Measurements from ENCODE around the gene KCNH4. TPM values are rescaled to one million over a fixed set of nuclear protein-coding genes. Genes with fewer than 3 reads are reported as not detected.
"Not testable (repeated sequence)": the region's sequence is repeated elsewhere in the genome, so short reads cannot be mapped to it uniquely, and the experiment has no call there.

KCNH4 gene
- total and polyA plus RNA-seq, 2 donors (not counting 1 experiment from before 2014, with no cell fraction given) = 0.62 to 1.0 TPM

DNA sequence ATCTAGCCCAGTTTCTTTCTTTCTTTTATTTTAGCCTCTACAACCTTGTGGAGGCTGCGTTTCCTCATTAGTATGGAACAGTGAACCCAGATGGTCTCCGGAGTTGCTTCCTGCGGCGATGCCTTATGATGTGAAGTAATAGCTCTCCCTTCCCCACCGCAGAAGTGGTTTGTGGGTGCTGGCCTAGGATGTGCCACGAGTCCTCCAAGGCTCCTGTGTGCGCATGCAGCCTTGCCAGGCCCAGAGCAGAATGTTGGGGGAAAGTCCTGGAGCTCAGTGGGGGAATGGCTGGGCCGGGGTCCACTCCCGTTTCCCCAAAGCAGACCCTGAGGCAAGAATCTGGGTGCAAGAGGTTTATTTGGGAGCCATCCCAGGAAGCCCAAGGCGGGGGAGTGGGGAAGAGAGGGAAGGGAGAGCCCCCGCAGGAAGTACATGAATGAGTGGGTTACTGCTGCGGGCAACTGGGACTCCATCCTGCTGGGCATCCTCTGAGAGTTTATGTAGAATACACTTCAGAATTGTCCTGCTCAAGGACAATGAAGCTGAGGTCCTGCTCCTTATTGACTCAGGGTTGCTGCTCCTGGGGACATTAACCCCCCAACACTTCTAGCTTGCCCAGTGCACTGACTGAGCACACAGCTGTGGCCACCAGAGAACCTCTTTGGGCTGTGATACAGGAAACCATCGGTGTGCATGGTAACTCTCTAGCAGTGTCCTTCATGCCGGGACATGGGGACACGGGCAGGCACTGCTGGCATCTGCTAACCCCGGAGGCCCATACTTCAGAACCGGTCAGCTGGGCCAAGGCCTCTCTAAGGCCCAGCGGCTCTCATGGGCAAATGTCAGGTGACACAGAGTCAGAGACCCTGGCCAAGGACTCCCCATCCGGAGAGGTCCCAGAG, 8.1 kb upstream of the KCNH4 start:
- peaks cover 1 to 7% of the 10 kb centered on the region in 2 experiments for H3K36me3 ChIP-seq (replicated peaks in 1 of 2; ENCODE audit: control extremely low read depth in 1 of 2, control insufficient read depth in 1 of 2, extremely low read depth in 1 of 2, insufficient read depth in 2 of 2, low read length in 1 of 2)
- no peaks in the 10 kb centered on the region for H3K9me3 ChIP-seq (ENCODE audit: control extremely low read depth in 1 of 3, control insufficient read depth in 2 of 3, insufficient read depth in 1 of 3, low read length in 2 of 3)
- H3K4me2 ChIP-seq (replicated peaks; ENCODE audit: low read depth, low read length, poor library complexity, severe bottlenecking) = no peak overlapping the region
- no peaks in the 10 kb centered on the region for H4K20me1 ChIP-seq (ENCODE audit: control insufficient read depth, insufficient read depth, low read length, poor library complexity, severe bottlenecking)
- no peak overlapping the region for H3K4me3 Mint-ChIP-seq
- H3K4me1 ChIP-seq (ENCODE audit: control insufficient read depth in 2 of 2, insufficient read depth in 2 of 2, low read length in 2 of 2) = peaks cover 17 to 24% of the 10 kb centered on the region in 2 donors
- ChIA-PET CTCF (interaction anchor here (0.5 to 3.1 kb wide), 6 partner anchors 8 to 225 kb away, joined by 3 to 7 read pairs (median 4); partner anchors contain the start of gene KCNH4), POLR2A (no interaction called here)
- peaks cover 2% of the 10 kb centered on the region for H3K79me2 ChIP-seq (ENCODE audit: control insufficient read depth, insufficient read depth, low read length)
- H2AFZ ChIP-seq (ENCODE audit: insufficient read depth, low read depth, low read length, poor library complexity, severe bottlenecking) = no peak overlapping the region
- H3K27me3 ChIP-seq (replicated peaks in 1 of 4; ENCODE audit: control extremely low read depth in 1 of 4, control insufficient read depth in 3 of 4, insufficient read depth in 4 of 4, low read length in 3 of 4) = no peaks in the 10 kb centered on the region
- H3K27ac Mint-ChIP-seq = no peak overlapping the region
- intact Hi-C loops (cut with micrococcal nuclease) = no loop called here
- H3K27me3 Mint-ChIP-seq = no peaks in the 10 kb centered on the region
- ATAC-seq (ENCODE audit: low read depth) (no peak), DNase-seq (no peak)
- H3K9me3 Mint-ChIP-seq (ENCODE audit: insufficient read depth) = no peaks in the 10 kb centered on the region
- no peak overlapping the region for H3K4me3 ChIP-seq (ENCODE audit: control extremely low read depth in 1 of 5, extremely low read depth in 1 of 5, insufficient read depth in 1 of 5, low read depth in 2 of 5, low read length in 4 of 5)
- H3K9ac ChIP-seq (ENCODE audit: low read length) = no peak overlapping the region
- 80% methylated on average over 13 of the region's 19 CpGs for whole genome bisulfite sequencing (ENCODE audit: insufficient coverage)
- peaks cover 29% of the 10 kb centered on the region for H3K4me1 Mint-ChIP-seq
- TF ChIP-seq CTCF (IDR thresholded peaks at IDR 0.05) = no peak
- TF ChIP-seq EZH2 (IDR thresholded peaks at IDR 0.05; ENCODE audit: borderline replicate concordance, insufficient read depth, low read depth, low read length, poor library complexity, severe bottlenecking) = no peak
- no peak overlapping the region for H3K27ac ChIP-seq (ENCODE audit: low read length in 2 of 2)

GRCh38 chr17:42187833-42188232, 6.9 kb upstream of the KCNH4 start:
- POLR2A ChIA-PET = no interaction called here
- Histone ChIP-seq H3K36me3 (replicated peaks in 1 of 2; ENCODE audit: control extremely low read depth in 1 of 2, control insufficient read depth in 1 of 2, extremely low read depth in 1 of 2, insufficient read depth in 2 of 2, low read length in 1 of 2) (peaks cover 1 to 7% of the 10 kb centered on the region in 2 experiments), H3K27me3 (replicated peaks in 1 of 4; ENCODE audit: control extremely low read depth in 1 of 4, control insufficient read depth in 3 of 4, insufficient read depth in 4 of 4, low read length in 3 of 4) (no peaks in the 10 kb centered on the region), H3K79me2 (ENCODE audit: control insufficient read depth, insufficient read depth, low read length) (no peaks in the 10 kb centered on the region), H2AFZ (ENCODE audit: insufficient read depth, low read depth, low read length, poor library complexity, severe bottlenecking) (no peak overlapping the region), H3K27ac (ENCODE audit: low read length in 2 of 2) (no peak overlapping the region), H3K9me3 (ENCODE audit: control extremely low read depth in 1 of 3, control insufficient read depth in 2 of 3, insufficient read depth in 1 of 3, low read length in 2 of 3) (no peaks in the 10 kb centered on the region), H3K4me2 (replicated peaks; ENCODE audit: low read depth, low read length, poor library complexity, severe bottlenecking) (no peak overlapping the region), H3K9ac (ENCODE audit: low read length) (no peak overlapping the region), H3K4me1 (ENCODE audit: control insufficient read depth in 2 of 2, insufficient read depth in 2 of 2, low read length in 2 of 2) (peaks cover 16 to 22% of the 10 kb centered on the region in 2 donors), H3K4me3 (ENCODE audit: control extremely low read depth in 1 of 5, extremely low read depth in 1 of 5, insufficient read depth in 1 of 5, low read depth in 2 of 5, low read length in 4 of 5) (no peak overlapping the region), H4K20me1 (ENCODE audit: control insufficient read depth, insufficient read depth, low read length, poor library complexity, severe bottlenecking) (no peaks in the 10 kb centered on the region)
- TF ChIP-seq EZH2 (IDR thresholded peaks at IDR 0.05; ENCODE audit: borderline replicate concordance, insufficient read depth, low read depth, low read length, poor library complexity, severe bottlenecking) = no peak
- TF ChIP-seq CTCF (IDR thresholded peaks at IDR 0.05) = no peak
- CTCF ChIA-PET = interaction anchor here (0.8 to 2.1 kb wide), 8 partner anchors 9 to 492 kb away, joined by 3 to 6 read pairs (median 3); no protein-coding TSS in a partner anchor
- Mint-ChIP-seq H3K4me1 (peaks cover 29% of the 10 kb centered on the region), H3K27ac (no peak overlapping the region), H3K27me3 (no peaks in the 10 kb centered on the region), H3K9me3 (ENCODE audit: insufficient read depth) (no peaks in the 10 kb centered on the region), H3K4me3 (no peak overlapping the region)
- intact Hi-C loops (cut with micrococcal nuclease) = no loop called here
- no peak for DNase-seq
- WGBS (ENCODE audit: insufficient coverage) = 93% methylated on average over 2 of the region's 2 CpGs
- ATAC-seq (ENCODE audit: low read depth) = no peak

GRCh38 chr17:42186191-42186590, 5.2 kb upstream of the KCNH4 start:
- H3K79me2 ChIP-seq (ENCODE audit: control insufficient read depth, insufficient read depth, low read length); DNase-seq; H3K27ac ChIP-seq (ENCODE audit: low read length in 2 of 2); H3K27ac Mint-ChIP-seq; H3K4me3 Mint-ChIP-seq; H3K4me3 ChIP-seq (ENCODE audit: control extremely low read depth in 1 of 5, extremely low read depth in 1 of 5, insufficient read depth in 1 of 5, low read depth in 2 of 5, low read length in 4 of 5); ATAC-seq (ENCODE audit: low read depth); H3K36me3 ChIP-seq (replicated peaks in 1 of 2; ENCODE audit: control extremely low read depth in 1 of 2, control insufficient read depth in 1 of 2, extremely low read depth in 1 of 2, insufficient read depth in 2 of 2, low read length in 1 of 2); H3K9me3 ChIP-seq (ENCODE audit: control extremely low read depth in 1 of 3, control insufficient read depth in 2 of 3, insufficient read depth in 1 of 3, low read length in 2 of 3); H2AFZ ChIP-seq (ENCODE audit: insufficient read depth, low read depth, low read length, poor library complexity, severe bottlenecking); H3K27me3 Mint-ChIP-seq; H3K9me3 Mint-ChIP-seq (ENCODE audit: insufficient read depth); H3K9ac ChIP-seq (ENCODE audit: low read length); intact Hi-C loops (cut with micrococcal nuclease); H4K20me1 ChIP-seq (ENCODE audit: control insufficient read depth, insufficient read depth, low read length, poor library complexity, severe bottlenecking); H3K27me3 ChIP-seq (replicated peaks in 1 of 4; ENCODE audit: control extremely low read depth in 1 of 4, control insufficient read depth in 3 of 4, insufficient read depth in 4 of 4, low read length in 3 of 4); H3K4me2 ChIP-seq (replicated peaks; ENCODE audit: low read depth, low read length, poor library complexity, severe bottlenecking); POLR2A ChIA-PET: not testable (repeated sequence)
- WGBS (ENCODE audit: insufficient coverage) = 80% methylated on average over 2 of the region's 5 CpGs
- CTCF ChIA-PET = interaction anchor here (2.1 kb wide), 1 partner anchor 13 kb away, joined by 4 read pairs; no protein-coding TSS in a partner anchor
- H3K4me1 ChIP-seq (ENCODE audit: control insufficient read depth in 2 of 2, insufficient read depth in 2 of 2, low read length in 2 of 2) = peaks cover 19 to 29% of the 10 kb centered on the region in 2 donors
- H3K4me1 Mint-ChIP-seq = peaks cover 35% of the 10 kb centered on the region

Measured in B cell (primary cell).